ENCODE results near the gene CETN3. TPM values are rescaled to one million over a fixed set of nuclear protein-coding genes. Genes with fewer than 3 reads are reported as not detected.

The CETN3 gene
- polyA plus RNA-seq, 3 donors, result 0.59 to 9.0 (median 7.7) TPM

- H3K9ac ChIP-seq (ENCODE audit: insufficient read depth, low read length, poor library complexity, severe bottlenecking), result no peak overlapping the region
- Mint-ChIP-seq H3K4me3 (no peak overlapping the region), H3K36me3 (no peaks in the 10 kb centered on the region), H3K4me1 (no peaks in the 10 kb centered on the region), H3K9me3 (peaks cover 1 to 7% (median 3%) of the 10 kb centered on the region in 7 donors), H3K27ac (no peak overlapping the region), H3K27me3 (ENCODE audit: low read depth in 3 of 3) (peaks cover 0 to 1% (median 0%) of the 10 kb centered on the region in 3 donors)
- H3K27ac ChIP-seq (ENCODE audit: low read depth in 1 of 2, low read length in 2 of 2), result no peak overlapping the region
- H3K27me3 ChIP-seq (ENCODE audit: control insufficient read depth in 2 of 2, insufficient read depth in 2 of 2, low read length in 2 of 2), result no peaks in the 10 kb centered on the region
- intact Hi-C loops (cut with micrococcal nuclease), result no loop called here
- H3K4me1 ChIP-seq (ENCODE audit: control insufficient read depth in 1 of 2, insufficient read depth in 2 of 2, low read length in 2 of 2), result no peaks in the 10 kb centered on the region
- no peak overlapping the region for H3K4me2 ChIP-seq (replicated peaks; ENCODE audit: extremely low read depth, low read length, poor library complexity, severe bottlenecking)
- TF ChIP-seq, protein P1, sequence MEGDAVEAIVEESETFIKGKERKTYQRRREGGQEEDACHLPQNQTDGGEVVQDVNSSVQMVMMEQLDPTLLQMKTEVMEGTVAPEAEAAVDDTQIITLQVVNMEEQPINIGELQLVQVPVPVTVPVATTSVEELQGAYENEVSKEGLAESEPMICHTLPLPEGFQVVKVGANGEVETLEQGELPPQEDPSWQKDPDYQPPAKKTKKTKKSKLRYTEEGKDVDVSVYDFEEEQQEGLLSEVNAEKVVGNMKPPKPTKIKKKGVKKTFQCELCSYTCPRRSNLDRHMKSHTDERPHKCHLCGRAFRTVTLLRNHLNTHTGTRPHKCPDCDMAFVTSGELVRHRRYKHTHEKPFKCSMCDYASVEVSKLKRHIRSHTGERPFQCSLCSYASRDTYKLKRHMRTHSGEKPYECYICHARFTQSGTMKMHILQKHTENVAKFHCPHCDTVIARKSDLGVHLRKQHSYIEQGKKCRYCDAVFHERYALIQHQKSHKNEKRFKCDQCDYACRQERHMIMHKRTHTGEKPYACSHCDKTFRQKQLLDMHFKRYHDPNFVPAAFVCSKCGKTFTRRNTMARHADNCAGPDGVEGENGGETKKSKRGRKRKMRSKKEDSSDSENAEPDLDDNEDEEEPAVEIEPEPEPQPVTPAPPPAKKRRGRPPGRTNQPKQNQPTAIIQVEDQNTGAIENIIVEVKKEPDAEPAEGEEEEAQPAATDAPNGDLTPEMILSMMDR (IDR thresholded peaks at IDR 0.05), result no peak
- H3K79me2 ChIP-seq (ENCODE audit: insufficient read depth, low read length), result no peaks in the 10 kb centered on the region
- no peaks in the 10 kb centered on the region for H3K9me3 ChIP-seq (replicated peaks in 1 of 2; ENCODE audit: control insufficient read depth in 1 of 2, insufficient read depth in 1 of 2, low read length in 2 of 2)
- no peaks in the 10 kb centered on the region for H3K36me3 ChIP-seq (replicated peaks in 1 of 2; ENCODE audit: control insufficient read depth in 1 of 2, insufficient read depth in 2 of 2, low read length in 2 of 2)
- no peak for DNase-seq
- no peaks in the 10 kb centered on the region for H4K20me1 ChIP-seq (ENCODE audit: insufficient read depth, low read length)
- H3K4me3 ChIP-seq (replicated peaks in 1 of 3; ENCODE audit: low read depth in 2 of 3, low read length in 3 of 3), result no peak overlapping the region
- H2AFZ ChIP-seq (ENCODE audit: insufficient read depth, low read depth, low read length, poor library complexity, severe bottlenecking), result no peak overlapping the region
Observed at GRCh38 chr5:90356176-90356575, 53.4 kb downstream of the CETN3 start.

GRCh38 chr5:90355635-90356034 is 53.9 kb downstream of the CETN3 start:
- no peak overlapping the region for H3K4me2 ChIP-seq (replicated peaks; ENCODE audit: extremely low read depth, low read length, poor library complexity, severe bottlenecking)
- H3K27ac ChIP-seq (ENCODE audit: low read depth in 1 of 2, low read length in 2 of 2), result no peak overlapping the region
- Mint-ChIP-seq H3K36me3 (no peaks in the 10 kb centered on the region), H3K4me3 (no peak overlapping the region), H3K4me1 (no peaks in the 10 kb centered on the region), H3K27ac (no peak overlapping the region), H3K9me3 (peaks cover 1 to 7% (median 3%) of the 10 kb centered on the region in 7 donors), H3K27me3 (ENCODE audit: low read depth in 3 of 3) (peaks cover 0 to 1% (median 0%) of the 10 kb centered on the region in 3 donors)
- H3K9me3 ChIP-seq (replicated peaks in 1 of 2; ENCODE audit: control insufficient read depth in 1 of 2, insufficient read depth in 1 of 2, low read length in 2 of 2), result no peaks in the 10 kb centered on the region
- no peak for DNase-seq
- no peaks in the 10 kb centered on the region for H3K79me2 ChIP-seq (ENCODE audit: insufficient read depth, low read length)
- intact Hi-C loops (cut with micrococcal nuclease), result no loop called here
- no peaks in the 10 kb centered on the region for H3K36me3 ChIP-seq (replicated peaks in 1 of 2; ENCODE audit: control insufficient read depth in 1 of 2, insufficient read depth in 2 of 2, low read length in 2 of 2)
- H3K4me1 ChIP-seq (ENCODE audit: control insufficient read depth in 1 of 2, insufficient read depth in 2 of 2, low read length in 2 of 2), result no peaks in the 10 kb centered on the region
- no peak overlapping the region for H3K9ac ChIP-seq (ENCODE audit: insufficient read depth, low read length, poor library complexity, severe bottlenecking)
- 80% methylated on average over 1 of the region's 1 CpG for WGBS (ENCODE audit: insufficient coverage)
- TF ChIP-seq, protein P1 (IDR thresholded peaks at IDR 0.05), result no peak
- H2AFZ ChIP-seq (ENCODE audit: insufficient read depth, low read depth, low read length, poor library complexity, severe bottlenecking), result no peak overlapping the region
- H3K27me3 ChIP-seq (ENCODE audit: control insufficient read depth in 2 of 2, insufficient read depth in 2 of 2, low read length in 2 of 2), result no peaks in the 10 kb centered on the region
- no peak overlapping the region for H3K4me3 ChIP-seq (replicated peaks in 1 of 3; ENCODE audit: low read depth in 2 of 3, low read length in 3 of 3)
- no peaks in the 10 kb centered on the region for H4K20me1 ChIP-seq (ENCODE audit: insufficient read depth, low read length)
